GM06990 (cell line): ENCODE data around the gene KHDC3L.
"Not testable (repeated sequence)": the region's sequence is repeated elsewhere in the genome, so short reads cannot be mapped to it uniquely, and the experiment has no call there.

ENCODE experiments used
- DNase-seq: peaks from one replicate; pipeline ENCODE4 v3.0.0-alpha.2; 2011; ENCODE audit not compliant: insufficient read length; ENCODE audit errors: extremely low read depth
- H3K27me3 ChIP-seq: replicated peaks from 2 replicates; pipeline ENCODE4 v1.6.0; 2011; ENCODE audit warnings: low read length; ENCODE audit not compliant: control insufficient read depth, insufficient read depth
- H3K36me3 ChIP-seq: 2 replicates; pipeline ENCODE4 v1.5.1; 2011; ENCODE audit warnings: low read length; ENCODE audit not compliant: control insufficient read depth, insufficient read depth
- H3K4me3 ChIP-seq: replicated peaks from 2 replicates; pipeline ENCODE4 v1.5.1; 2011; ENCODE audit warnings: low read depth, mild to moderate bottlenecking, control low read depth, low read length
- TF ChIP-seq, protein P1 (sequence below): IDR thresholded peaks from 2 replicates; pipeline ENCODE4 v1.5.1; 2011; ENCODE audit warnings: low read length, control low read depth, mild to moderate bottlenecking, inconsistent platforms; ENCODE audit not compliant: insufficient read depth, poor library complexity, severe bottlenecking

KHDC3L gene

DNA sequence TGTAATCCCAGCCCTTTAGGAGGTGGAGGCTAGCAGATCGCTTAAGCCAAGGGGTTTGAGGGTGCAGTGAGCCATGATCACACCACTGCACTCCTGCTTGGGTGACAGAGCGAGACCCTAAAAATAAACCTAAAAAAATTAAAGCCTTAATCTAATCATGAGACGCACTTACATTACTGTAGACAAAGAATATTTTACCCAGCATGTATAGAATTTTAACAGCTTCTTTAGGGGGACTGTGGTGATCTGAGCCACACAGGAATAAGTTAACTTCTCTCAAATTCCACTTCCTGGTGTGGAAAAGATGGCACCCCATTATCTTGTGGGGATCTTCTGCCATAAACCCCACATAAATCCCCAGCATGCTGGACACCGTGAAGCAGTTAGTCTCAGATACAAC lies 9.5 kb downstream of the KHDC3L start:
- H3K4me3 ChIP-seq, result no peak overlapping the region
- no peak for DNase-seq
- TF ChIP-seq, protein P1, sequence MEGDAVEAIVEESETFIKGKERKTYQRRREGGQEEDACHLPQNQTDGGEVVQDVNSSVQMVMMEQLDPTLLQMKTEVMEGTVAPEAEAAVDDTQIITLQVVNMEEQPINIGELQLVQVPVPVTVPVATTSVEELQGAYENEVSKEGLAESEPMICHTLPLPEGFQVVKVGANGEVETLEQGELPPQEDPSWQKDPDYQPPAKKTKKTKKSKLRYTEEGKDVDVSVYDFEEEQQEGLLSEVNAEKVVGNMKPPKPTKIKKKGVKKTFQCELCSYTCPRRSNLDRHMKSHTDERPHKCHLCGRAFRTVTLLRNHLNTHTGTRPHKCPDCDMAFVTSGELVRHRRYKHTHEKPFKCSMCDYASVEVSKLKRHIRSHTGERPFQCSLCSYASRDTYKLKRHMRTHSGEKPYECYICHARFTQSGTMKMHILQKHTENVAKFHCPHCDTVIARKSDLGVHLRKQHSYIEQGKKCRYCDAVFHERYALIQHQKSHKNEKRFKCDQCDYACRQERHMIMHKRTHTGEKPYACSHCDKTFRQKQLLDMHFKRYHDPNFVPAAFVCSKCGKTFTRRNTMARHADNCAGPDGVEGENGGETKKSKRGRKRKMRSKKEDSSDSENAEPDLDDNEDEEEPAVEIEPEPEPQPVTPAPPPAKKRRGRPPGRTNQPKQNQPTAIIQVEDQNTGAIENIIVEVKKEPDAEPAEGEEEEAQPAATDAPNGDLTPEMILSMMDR, result no peak
- no peaks in the 10 kb centered on the region for H3K36me3 ChIP-seq
- H3K27me3 ChIP-seq, result no peaks in the 10 kb centered on the region

DNA sequence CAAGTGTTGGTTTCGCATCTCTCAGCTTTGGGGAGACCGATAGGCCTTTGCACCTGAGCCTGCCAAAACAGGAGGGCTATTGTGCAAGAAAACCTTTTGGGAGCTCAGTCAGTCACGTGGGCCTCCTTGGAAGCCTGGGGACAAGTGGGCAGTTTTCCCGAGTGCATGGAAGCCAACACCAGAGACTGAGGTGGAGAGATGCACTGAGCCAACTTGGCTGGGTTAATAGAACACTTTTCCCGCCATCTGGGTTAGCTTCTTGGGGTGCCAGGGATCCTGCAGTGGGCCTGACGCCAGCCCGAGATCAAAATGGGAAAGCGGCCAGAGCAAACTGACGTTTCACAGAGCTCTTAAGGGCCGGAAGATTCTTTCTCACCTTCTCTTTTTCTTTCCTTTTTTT lies 10.1 kb downstream of the KHDC3L start:
- no peak overlapping the region for H3K4me3 ChIP-seq
- H3K27me3 ChIP-seq, result no peaks in the 10 kb centered on the region
- no peak for DNase-seq
- TF ChIP-seq, protein P1, result no peak
- H3K36me3 ChIP-seq, result no peaks in the 10 kb centered on the region

DNA sequence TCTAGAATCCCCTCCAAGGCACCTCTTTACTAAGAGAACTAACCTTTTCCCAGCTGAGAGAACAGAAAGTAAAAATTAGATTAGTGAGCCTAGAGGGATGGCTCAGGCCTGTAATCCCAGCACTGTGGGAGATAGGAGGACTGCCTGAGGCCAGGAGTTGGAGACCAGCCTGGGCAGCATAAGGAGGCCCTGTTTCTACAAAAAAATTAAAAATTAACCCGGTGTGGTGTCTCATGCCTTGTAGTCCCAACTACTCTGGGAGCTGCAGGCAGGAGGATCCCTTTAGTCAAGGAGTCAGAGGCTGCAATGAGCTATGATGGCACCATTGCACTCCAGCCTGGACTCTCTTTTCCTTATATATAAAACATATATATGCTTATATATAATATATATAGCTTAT lies 12.8 kb downstream of the KHDC3L start:
- no peak overlapping the region for H3K4me3 ChIP-seq
- TF ChIP-seq, protein P1, result no peak
- DNase-seq, result no peak

DNA sequence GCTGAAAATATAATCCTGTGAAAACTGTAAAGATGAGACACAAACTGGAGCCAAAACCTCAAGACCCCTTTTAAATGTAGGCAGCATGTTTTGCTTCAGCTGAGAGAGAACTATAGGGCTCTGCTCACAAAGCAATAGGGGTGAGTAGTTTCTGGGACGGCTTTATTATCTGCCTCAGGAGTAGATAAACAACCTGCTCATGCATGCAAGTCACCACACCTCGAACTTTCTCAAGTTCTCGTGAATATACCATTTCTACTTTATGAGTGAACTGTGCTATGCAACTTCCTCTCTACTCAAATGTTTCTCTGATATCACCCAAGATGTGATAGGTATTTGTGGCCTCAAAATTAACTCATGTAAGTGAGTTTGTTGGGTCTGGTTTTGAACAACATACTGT lies 14.8 kb downstream of the KHDC3L start:
- no peak for DNase-seq
- Histone ChIP-seq H3K4me3 (no peak overlapping the region), H3K27me3 (no peaks in the 10 kb centered on the region), H3K36me3 (no peaks in the 10 kb centered on the region)
- TF ChIP-seq, protein P1, result no peak

More for the DNA sequence above, 12.8 kb downstream of the KHDC3L start:
- Histone ChIP-seq H3K27me3 (no peaks in the 10 kb centered on the region), H3K36me3 (no peaks in the 10 kb centered on the region)

DNA sequence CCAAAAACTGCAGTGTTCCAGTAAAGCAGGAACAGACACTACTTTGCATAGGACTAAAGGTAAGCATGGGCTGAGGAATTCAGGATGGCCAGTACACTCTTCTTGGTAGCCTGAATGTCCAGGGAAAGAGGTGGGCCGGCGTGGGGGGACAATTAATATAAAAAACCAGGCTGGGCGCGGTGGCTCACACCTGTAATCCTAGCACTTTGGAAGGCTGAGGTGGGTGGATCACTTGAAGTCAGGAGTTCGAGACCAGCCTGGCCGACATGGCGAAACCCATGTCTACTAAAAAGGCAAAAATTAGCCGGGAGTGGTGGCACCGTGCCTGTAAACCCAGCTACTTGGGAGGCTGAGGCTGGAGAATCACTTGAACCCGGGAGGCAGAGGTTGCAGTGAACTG lies 19.1 kb downstream of the KHDC3L start:
- not testable (repeated sequence) for DNase-seq, H3K27me3 ChIP-seq

DNA sequence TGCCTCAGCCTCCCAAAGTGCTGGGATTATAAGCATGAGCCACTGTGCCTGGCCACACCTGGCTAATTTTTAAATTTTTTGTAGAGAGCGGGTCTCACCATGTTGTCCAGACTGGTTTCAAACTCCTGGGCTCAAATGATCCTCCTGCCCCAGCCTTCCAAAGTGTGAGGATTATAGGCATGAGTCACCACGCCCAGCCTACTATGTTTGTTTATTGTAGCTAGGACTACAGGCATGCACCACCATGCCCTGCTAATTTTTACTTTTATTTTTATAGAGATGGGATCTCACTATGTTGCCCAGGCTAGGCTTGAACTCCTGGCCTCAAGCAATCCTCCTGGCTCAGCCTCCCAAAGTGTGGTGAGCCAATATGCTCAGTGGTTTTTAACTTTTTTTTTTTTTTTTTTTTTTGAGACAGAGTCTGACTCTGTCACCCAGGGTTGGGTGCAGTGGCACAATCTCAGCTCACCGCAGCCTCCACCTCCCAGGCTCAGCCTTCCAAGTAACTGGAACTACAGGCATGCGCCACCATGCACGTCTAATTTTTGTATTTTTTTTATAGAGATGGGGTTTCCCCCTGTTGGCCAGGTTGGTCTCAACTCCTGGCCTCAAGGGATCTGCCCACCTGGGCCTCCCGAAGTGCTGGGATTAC lies 20.1 kb downstream of the KHDC3L start:
- H3K27me3 ChIP-seq, result no peaks in the 10 kb centered on the region
- TF ChIP-seq, protein P1, result no peak
- no peaks in the 10 kb centered on the region for H3K36me3 ChIP-seq
- DNase-seq, result no peak
- no peak overlapping the region for H3K4me3 ChIP-seq

More for the DNA sequence above, 19.1 kb downstream of the KHDC3L start:
- not testable (repeated sequence) for H3K4me3 ChIP-seq, H3K36me3 ChIP-seq
